22Rv1 (cell line): ENCODE data around the gene SEMA3E.
A peak's percentile ranks its signal among the peaks of the same experiment; 100 is the strongest.

ENCODE experiments used
- H3K27ac ChIP-seq: fragments of 450-650 bp; 2 replicates; pipeline ENCODE4 v1.5.1; 2017
- ZFX ChIP-seq: fragments of 450-650 bp; IDR thresholded peaks from 2 replicates; pipeline ENCODE4 v1.6.1; 2017; ENCODE audit warnings: antibody characterized with exemption, borderline replicate concordance
- TF ChIP-seq, protein P1 (sequence below): fragments of 450-650 bp; IDR thresholded peaks from 2 replicates; pipeline ENCODE4 v1.5.1; 2017; ENCODE audit warnings: mild to moderate bottlenecking

The SEMA3E gene

GRCh38 chr7:83476511-83477050, 172.4 kb downstream of the SEMA3E start:
- no peak overlapping the region for H3K27ac ChIP-seq
- TF ChIP-seq, protein P1, sequence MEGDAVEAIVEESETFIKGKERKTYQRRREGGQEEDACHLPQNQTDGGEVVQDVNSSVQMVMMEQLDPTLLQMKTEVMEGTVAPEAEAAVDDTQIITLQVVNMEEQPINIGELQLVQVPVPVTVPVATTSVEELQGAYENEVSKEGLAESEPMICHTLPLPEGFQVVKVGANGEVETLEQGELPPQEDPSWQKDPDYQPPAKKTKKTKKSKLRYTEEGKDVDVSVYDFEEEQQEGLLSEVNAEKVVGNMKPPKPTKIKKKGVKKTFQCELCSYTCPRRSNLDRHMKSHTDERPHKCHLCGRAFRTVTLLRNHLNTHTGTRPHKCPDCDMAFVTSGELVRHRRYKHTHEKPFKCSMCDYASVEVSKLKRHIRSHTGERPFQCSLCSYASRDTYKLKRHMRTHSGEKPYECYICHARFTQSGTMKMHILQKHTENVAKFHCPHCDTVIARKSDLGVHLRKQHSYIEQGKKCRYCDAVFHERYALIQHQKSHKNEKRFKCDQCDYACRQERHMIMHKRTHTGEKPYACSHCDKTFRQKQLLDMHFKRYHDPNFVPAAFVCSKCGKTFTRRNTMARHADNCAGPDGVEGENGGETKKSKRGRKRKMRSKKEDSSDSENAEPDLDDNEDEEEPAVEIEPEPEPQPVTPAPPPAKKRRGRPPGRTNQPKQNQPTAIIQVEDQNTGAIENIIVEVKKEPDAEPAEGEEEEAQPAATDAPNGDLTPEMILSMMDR = no peak
- no peak for TF ChIP-seq ZFX

DNA sequence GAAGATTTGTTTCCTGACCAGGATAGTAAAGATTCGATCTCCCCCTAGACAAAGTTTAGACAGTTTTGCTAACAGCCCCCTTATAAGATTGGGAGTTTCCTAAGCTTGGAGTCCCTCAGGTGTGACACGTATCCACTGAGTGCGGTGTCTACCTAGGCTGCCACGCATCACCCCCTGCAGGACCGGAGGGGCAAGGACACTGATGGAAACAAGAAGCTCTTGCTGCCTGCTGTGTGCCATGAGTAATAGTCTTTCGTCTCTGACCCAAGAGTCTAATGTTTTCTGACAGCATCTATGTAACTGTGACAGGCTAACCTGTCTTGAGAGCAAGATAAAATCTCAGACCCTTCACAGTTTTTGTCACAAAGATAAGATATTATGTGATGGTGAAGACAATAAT, 173.5 kb downstream of the SEMA3E start:
- TF ChIP-seq, protein P1 = peak; percentile 44
- TF ChIP-seq ZFX = no peak
- no peak overlapping the region for H3K27ac ChIP-seq

DNA sequence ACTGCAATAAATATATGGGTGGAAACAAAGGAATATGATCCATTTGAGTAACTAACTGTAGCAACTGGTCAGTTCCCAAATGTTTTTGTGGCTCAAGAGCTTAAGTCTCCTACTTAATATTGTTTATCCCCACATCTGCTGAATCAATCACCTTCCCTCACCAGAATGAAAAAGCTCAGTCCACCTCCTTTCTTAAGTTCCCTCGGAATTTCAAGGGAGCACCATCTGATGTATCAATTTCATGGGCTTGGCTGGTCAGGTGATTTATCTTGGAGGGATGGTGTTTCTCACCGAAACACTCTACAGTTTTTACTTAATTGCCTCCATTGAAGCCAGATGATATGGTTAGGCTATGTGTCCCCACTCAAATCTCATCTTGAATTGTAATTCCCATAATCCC, 176.6 kb downstream of the SEMA3E start:
- no peak for TF ChIP-seq ZFX
- TF ChIP-seq, protein P1 = no peak
- no peak overlapping the region for H3K27ac ChIP-seq

GRCh38 chr7:83469491-83469890, 179.4 kb downstream of the SEMA3E start:
- H3K27ac ChIP-seq = no peak overlapping the region

GRCh38 chr7:83469076-83469475, 179.9 kb downstream of the SEMA3E start:
- no peak overlapping the region for H3K27ac ChIP-seq
- TF ChIP-seq, protein P1 = no peak

More at GRCh38 chr7:83469491-83469890, 179.4 kb downstream of the SEMA3E start:
- TF ChIP-seq, protein P1 = no peak
- TF ChIP-seq ZFX = no peak

DNA sequence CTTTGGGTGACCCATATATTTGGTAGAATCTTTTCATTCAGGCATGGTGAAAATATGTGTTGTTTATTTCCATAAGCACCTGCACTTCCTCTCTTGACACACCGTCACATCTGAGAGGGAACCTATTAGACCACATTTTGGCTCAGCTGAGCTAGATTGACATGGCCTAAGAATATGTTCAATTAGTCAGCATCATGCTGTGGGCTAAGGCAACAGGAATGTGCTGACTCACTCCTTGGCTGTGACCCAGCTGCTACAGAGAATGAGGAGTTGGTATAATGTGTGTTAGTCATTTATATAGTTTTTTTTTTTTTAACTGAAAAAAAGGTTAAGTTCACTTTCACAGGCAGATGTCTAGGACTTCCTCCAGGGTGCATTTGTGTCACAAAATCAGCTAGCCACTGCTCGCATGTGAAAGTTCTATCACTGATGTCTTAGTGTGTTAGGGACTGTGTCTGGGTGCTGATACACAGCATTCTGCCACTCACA, 180.6 kb downstream of the SEMA3E start:
- TF ChIP-seq, protein P1 = no peak
- TF ChIP-seq ZFX = no peak
- no peak overlapping the region for H3K27ac ChIP-seq

DNA sequence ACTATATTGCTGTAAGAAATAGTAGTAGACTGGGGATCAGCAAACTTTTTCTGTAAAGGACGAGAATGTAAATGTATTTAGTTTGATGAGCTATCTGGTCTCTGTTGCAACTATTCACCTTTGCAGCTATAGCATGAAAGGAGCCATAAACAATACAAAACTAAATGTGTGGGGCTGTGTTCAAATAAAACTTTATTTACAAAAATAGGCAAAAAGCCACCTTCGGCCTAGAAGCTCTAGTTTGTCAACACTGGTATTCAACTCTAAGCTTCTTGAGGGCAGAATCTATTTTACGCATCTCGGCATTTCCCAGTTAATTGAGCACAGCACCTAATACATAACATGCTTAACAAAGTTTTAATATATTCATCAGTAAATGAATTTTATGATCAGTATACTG, 181.4 kb downstream of the SEMA3E start:
- no peak for TF ChIP-seq ZFX
- TF ChIP-seq, protein P1 = no peak
- no peak overlapping the region for H3K27ac ChIP-seq
